Fibroblast of gingiva (primary cell): Measurements from ENCODE around the gene NFYA.
"Not testable (repeated sequence)": the region's sequence is repeated elsewhere in the genome, so short reads cannot be mapped to it uniquely, and the experiment has no call there.

Experiments used
- DNase-seq: peaks from one replicate; pipeline ENCODE4 v3.0.0-alpha.2; 2011; ENCODE audit warnings: low read depth

NFYA gene

GRCh38 chr6:41115027-41115426 lies 42.3 kb downstream of the NFYA start:
- DNase-seq = not testable (repeated sequence)

- DNase-seq = no peak
Measured at GRCh38 chr6:41119508-41119907, 46.7 kb downstream of the NFYA start.

GRCh38 chr6:41120058-41120457 lies 47.3 kb downstream of the NFYA start:
- no peak for DNase-seq

- DNase-seq = no peak
Measured at GRCh38 chr6:41122373-41122772, 49.6 kb downstream of the NFYA start.

- DNase-seq = no peak
Measured at GRCh38 chr6:41122918-41123317, 50.1 kb downstream of the NFYA start.

GRCh38 chr6:41125282-41125681 lies 52.5 kb downstream of the NFYA start:
- no peak for DNase-seq

GRCh38 chr6:41132254-41132653 lies 59.5 kb downstream of the NFYA start:
- no peak for DNase-seq

- no peak for DNase-seq
Measured at GRCh38 chr6:41135062-41135832, 62.5 kb downstream of the NFYA start.

- no peak for DNase-seq
Measured at GRCh38 chr6:41136911-41137310, 64.1 kb downstream of the NFYA start.

- DNase-seq = no peak
Measured at GRCh38 chr6:41147917-41148316, 75.1 kb downstream of the NFYA start.
